Measurements from ENCODE around the gene RFTN1. TPM values are rescaled to one million over a fixed set of nuclear protein-coding genes. Genes with fewer than 3 reads are reported as not detected.

The RFTN1 gene
- total RNA-seq, 1 donor from 2014 or later: 3.1 TPM

DNA sequence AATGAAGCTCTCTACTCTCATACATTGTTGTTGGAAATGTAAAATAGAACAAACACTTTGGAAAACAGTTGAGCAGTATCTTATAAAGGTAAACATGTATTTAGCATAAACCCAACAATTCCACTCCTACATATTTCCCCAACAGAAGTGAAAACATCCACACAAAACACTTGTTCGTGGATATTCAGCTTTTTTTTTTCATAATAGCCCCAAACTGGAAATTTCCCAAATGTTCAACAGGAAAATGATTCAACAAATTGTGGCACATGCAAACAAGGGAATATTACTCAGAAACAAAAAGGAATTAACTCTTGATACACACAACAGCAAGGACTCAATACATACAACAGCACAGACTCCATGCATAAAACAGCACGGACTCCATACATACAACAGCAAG lies 28.5 kb downstream of the RFTN1 start:
- no peak for ATAC-seq

DNA sequence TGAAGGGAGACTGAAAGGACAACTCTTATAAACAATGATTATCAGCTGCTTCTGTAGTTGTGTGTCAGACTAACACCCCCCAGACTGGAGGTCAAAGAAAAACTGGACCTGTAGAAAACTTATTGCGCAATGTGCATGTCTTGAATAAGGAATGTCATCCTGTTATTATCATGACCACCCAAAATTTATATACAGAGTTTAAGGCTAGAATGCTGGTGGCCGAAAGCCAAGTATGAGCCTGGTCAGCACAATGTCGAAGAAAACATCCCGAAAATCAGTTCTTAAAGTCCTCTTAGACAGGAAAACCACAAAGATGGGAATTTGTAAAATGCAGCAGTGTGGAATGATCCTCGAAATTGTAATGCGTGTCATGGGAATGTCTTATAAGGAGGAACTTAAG lies 29.3 kb downstream of the RFTN1 start:
- no peak for ATAC-seq

DNA sequence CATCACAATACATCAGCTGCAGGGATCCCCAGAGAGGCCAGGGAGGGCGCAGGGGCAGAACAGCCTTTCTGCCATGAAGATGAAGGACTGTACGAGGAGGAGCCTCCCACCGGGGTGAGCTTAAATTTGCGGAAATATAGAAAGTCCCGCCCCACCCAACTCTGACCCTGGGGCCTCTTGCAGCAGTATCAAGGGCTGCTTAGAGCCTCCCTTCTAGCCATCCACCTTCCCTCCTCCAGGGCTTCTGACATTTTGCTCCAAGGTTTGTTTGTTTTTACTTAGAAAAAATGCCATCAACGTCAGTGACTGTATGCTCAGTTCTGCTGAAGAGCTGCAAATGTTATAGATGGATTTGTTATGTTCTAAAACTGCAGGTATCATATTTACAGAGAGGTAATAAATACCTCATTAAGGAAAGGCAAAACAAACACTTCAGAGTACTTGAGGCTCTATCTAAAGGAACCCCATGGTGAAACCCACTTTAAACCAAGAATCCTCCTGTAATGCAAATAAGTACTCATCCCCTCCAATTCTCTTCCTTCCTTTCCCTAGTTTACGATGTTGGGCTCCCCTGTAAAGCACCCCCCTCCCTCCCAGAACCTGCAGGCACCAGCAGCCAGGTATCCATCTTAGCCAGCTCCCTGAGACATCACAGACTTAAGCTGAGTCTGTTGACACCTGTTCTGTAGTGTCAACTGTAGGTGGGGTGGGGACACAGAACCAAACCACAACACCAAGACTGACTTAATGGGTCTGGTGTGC lies 30.5 kb downstream of the RFTN1 start:
- ATAC-seq: peak; percentile 35

DNA sequence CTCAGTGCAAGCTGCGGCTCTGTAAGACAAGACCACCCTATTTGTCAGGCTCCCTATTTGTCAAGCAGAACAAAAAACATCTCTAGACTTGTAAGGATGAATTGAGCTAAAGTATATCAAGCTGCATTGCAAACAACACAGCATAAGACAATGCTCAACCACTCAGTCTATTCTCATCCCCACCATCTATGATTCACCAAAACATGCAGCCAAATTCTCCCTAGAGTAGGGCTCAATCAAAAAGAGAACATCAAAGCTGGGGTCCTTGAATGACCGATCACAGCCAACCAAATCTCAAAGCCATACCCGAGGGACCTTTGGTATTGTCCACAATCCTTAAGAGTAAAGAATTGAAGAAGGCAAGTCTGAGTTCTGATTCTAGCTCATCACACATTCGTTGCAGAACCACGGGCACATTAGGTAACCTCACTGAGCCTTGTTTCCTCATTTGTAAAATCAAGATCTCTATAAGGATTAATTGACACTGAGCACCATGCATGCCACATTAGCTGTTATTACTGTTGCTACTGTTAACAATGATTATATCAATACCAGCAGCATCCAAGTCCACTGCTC lies 31.2 kb downstream of the RFTN1 start:
- ATAC-seq: no peak

DNA sequence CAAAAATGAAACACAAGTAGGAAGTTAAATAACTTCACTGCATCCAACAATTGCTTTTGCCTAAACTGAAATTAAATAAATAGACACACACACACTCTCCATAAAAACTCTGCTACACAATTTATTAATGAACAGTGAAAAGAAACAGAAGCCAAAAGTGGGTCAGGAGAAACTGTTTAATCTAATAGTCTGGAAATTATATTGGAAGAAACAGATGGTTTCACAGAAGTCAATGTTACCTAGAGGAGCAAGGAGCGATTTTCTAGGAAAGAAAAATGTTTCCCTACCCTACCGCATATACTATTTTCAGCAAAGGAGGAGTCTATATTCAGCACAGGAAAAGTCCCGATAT lies 32.0 kb downstream of the RFTN1 start:
- ATAC-seq: no peak

DNA sequence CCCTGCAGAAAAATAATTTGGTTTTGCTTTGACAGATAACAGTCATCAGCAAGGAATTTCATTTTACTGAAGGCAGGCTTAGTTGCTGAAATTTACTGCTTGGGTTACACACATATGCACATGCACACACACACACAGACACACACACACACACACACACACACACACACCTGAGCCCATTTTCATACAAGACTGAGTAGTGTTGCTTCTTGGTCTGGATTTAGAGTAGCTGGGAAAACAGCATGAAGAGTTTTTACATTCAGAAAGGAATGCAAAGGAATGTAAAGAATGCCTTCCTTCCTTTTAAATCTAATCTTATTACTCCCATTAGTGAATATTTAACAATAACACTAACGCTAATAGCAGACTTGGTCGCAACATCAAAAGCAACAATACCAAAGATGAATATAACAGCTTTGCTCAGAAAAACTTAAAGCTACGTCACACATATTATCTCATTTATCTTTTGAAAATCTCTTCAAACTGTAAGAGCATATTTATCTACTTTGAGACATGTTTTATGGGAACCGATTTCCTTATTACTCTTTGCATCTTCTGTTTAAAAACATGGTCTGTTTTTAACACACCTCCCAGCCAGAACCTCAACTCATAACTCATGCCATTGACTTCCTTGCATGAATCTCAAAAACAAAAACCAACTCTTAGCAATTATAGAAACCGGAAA lies 32.5 kb downstream of the RFTN1 start:
- ATAC-seq: no peak

DNA sequence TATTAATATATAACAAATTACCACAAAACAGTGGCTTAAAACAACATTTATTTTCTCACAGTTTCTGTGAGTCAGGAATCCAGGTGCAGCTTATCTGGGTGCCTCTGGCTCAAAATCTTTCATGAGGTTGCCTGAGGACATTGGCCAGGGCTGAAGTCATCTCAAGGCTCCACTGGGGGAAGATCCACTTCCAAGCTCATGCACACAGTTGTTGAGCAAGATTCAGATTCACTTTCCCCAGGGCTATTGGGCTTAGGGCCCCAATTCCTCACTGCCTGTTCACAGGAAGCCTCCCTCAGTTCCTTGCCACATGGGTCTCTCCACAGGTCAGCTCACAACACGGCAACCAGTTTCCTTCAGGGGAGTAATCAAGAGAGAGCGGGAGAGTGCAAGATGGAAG lies 35.0 kb downstream of the RFTN1 start:
- ATAC-seq: peak; percentile 23

DNA sequence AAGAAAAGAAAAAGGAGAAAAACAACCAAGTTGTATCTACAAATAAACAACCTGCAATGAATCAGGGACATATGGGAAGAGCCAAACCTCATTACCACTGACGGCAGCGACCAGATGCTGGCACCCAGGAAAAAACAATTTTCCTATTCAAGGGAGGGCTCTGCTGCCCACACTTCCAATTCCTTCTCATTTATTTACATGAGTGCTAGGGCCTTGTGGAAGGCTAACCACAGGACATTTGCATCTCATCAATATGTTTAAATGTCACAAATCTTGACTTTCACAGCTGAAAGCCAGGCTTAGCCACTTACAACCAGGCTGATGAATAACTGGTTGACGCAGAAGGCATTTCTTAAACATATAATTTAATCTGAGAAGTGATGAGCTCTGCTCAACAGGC lies 36.0 kb downstream of the RFTN1 start:
- ATAC-seq: no peak

DNA sequence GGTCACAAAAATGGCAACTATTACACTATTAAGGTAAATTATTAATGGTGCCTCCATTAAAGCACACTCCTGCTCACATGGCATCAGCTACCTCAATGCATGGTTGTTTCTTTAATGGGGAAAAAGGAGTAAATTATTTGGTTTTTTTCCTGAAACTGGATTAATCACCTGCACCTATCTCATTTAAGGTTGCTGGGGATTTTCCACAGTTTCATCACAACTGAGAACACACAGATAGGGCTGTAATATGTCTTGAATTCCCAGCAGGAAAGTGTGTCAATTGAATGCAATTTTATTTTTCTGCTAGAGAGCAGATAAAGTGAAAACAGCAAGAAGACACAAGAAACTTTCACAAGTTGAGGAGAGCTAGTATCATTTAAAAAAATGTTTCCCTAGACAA lies 36.4 kb downstream of the RFTN1 start:
- no peak for ATAC-seq

DNA sequence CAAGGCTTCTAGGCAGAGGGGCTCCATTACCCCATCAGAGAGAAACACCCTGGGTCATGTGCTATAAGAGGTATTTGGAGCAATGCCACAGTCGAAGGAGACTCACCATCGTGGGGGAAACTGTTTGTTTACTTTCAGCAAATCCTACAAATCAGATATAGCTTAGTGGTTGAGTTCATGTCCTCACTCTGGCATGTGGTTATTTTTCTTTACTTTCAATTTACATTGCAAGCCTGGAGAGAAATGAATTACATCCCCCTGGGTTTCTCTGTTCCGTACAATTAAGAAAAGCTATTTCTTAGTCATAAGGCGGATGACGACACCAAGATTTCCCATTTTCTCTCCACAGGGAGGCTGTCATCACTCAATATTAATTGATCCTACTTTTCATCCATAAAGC lies 36.9 kb downstream of the RFTN1 start:
- no peak for ATAC-seq

DNA sequence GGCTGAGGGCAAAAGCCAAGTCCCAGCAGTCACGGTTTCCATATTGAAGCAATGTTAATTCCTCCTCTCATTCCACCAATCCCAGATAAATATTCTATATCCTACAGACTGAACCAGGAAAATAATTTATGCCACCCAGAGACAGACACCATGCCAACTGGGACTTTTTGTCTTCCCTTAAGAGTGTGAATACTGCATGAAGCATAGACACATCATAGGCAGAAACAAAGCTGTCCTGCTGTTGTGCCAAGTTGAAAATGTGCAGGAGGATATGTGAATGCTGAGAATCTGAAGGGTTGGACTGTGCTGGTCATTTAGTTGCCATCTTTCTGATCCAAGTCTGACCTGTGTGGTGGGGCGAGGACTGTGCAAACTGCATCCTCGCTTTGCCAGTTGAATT lies 37.7 kb downstream of the RFTN1 start:
- ATAC-seq: no peak

DNA sequence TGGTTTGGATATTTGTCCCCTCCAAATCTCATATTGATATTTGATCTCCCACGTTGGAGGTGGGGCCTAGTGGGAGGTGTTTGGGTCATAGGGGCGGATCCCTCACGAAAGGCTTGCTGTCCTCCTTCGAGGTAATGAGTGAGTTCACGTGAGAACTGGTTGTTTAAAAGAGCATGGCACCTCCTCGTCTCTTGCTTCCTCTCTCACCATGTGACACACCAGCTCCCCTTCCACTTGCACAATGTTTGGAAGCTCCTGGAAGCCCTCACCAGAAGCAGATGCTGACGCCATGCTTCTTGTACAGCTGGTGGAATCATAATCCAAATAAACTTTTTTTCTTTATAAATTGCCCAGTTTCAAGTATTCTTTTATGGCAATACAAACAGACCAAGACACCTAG lies 38.6 kb downstream of the RFTN1 start:
- ATAC-seq: no peak

DNA sequence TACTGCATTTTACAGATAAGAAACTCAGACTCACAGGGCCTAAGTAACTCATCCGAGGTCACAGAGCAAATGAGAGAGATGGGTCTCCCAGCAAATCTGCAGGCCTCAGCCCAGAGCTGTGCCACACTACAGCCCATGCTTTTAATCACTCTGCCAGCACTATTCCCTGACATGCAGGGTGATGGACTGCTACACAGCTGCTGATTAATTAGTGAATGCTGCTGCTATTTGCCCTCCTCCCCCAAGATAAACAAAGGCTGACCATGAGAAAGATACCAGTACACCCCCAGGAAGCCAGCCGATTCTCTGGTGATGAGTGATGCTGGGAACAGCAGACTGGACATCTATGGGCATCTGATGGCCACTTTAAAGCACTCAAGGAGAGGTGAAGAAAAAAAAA lies 39.3 kb downstream of the RFTN1 start:
- no peak for ATAC-seq

DNA sequence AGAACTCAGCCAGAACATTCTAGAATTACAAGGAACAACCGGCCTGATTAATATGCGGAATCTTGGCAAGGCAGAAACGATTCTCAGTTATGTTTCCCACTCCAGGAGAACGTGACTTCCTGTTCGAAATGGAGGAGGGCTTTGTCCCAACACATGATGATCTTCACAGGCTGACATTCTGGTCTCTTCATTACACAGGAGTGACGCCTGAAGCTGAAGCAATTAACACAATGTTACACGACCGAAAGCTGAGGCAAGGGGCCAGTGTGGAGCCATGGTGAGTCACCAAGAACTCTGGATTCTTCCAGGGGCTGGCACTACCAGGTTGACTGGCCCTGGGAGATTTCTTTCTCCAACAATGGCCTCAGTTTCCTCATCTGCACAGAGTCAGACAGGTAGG lies 40.9 kb downstream of the RFTN1 start:
- ATAC-seq: no peak

DNA sequence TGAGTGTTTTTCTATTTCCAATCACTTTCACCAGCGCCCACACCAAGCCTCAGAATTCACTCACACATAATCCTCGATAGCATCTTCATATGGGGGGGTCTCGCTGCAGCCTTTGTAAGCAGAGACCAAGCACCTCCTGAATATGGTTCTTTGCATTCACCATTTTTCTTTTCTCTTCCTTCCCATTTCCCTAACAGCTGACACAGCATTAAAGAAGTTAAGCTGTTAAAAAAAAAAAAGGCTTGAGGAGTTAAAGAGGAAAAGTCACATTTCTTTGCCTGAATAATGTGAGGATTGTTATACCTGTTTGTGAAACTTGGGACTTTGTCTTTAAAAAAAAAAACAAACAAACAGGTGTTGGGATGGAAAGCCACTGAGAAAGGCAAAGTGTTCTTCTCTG lies 41.6 kb downstream of the RFTN1 start:
- ATAC-seq: no peak

DNA sequence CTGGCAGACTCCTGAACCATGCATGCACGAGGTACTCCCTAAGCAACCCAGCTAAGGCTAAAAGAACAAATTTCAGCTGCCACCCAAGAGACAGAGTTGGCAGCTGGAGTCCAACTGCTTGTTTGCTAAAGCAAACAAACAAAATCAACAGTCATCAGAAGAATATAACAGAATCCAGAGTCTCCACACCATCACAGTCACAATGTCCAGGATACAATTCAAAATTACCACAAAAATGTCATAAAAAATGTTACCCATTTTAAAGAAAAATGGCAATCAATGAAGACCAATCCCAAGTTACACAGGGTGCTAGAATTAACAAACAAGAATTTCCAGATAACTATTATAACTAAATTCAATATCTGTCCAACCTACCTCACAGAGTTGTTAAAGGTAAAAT lies 42.9 kb downstream of the RFTN1 start:
- no peak for ATAC-seq

DNA sequence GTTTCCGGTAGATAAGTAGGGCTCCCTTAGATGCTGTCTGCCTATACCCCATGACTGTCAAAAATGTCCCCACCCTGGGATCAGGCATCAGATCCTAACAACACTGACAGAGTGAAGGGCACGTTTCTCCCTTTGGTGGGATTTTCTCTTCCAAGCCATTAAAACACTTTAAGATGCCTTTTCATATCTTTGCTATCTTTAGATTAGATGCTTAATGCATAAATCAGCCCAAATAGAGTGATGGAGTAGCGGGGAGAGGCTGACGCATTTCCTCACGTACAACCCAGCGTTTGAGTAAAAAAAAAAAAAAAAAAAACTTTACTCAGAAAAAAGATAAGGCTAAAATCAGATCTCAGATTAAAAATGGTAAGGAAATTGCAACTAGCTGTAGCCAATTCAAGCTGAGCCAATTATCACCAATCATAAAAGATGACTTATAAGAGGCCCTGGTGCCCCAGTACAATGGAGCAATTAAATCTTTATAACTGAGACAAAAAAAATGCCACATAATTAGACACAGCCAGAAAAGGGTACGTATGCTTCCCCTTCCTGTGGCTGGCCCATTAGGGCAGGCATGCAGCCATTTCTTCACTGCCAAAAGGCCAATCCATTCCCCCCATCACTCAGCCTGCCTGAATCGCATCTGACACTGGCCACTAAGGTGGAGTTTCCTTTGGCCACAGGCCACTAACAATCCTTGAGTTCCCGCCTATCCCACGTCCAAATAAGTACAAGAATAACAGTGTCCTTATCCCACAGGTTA lies 45.0 kb downstream of the RFTN1 start:
- peak; percentile 20 for ATAC-seq

DNA sequence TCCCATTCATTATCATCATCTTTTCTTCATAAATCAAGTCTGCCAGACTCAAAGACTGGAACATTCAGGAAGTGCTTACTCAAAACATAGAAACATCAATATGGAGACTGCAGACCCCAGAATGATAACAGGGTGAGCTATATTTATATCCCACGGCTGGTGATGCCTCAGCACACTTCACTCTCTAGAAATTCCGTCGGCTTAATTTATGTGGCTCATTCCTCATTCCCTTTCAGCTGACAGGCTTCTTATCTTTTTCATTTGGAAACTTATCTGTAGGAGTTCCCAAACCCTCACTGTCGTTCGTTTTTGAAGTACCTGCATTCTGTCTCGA lies 45.5 kb downstream of the RFTN1 start:
- no peak for ATAC-seq

DNA sequence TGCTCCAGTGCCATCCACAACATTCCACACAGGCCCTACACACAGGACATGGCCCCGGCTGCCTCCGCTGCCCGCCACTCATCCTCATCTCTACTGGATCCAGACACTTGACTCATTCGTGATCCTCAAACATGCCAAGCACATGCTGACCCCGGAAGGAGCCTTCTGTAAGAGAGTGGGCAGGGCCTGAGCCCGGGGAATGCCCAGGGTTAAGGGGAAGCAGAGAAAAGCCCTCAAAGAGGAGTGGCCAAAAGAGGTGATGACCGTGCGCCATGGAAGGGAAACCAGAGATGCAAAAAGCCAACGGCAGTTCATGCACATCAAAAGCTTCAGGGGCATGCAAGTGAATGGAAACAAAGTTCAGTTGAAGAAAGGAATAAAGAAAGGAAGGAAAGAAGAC lies 46.1 kb downstream of the RFTN1 start:
- no peak for ATAC-seq

DNA sequence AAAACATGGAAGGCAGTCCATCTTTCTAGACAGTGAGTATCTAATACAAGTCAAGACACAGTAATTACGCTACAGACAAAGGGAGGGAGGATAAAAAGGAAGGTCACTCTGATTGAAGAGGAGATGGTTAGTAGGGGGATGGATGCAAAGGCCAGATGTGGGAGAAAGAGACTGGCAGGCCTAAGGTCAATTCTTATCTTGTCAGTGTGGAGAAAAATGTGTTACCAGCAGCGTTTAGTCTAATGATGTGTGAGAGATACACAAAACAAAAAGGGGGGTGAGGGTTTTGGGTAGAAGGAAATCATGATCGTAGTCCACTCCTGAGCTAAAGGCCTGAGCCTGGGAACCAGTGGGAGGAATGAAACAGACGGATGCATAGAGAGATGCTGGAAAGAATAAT lies 46.7 kb downstream of the RFTN1 start:
- ATAC-seq: no peak

DNA sequence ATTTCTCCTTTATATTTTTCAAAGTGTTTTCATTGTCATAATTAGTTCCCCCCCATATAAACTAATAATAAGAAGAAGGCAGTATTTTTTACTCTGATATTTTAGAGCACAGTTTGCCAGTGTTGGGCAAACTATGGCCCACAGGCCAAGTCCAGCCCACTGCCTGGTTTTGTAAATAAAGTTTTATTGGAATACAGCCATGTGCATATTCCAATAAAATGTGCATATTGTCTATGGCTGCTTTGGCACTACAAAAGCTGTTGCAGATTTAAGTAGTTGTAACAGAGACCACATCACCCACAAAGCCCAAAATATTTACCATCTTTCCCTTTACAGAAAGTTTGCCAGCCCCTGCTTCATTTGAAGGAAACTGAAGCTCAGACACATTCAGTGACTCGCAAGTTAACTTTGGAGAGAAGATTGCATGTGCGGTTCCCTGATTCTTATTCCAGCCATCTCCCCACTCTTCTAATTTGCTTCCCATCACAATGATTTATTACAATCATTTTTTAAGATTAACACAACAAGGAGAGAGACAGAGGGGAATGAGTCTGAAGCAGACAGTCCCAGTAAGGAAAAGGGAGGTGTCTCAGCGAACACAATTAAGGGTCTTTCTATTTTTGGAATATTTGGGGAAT lies 48.9 kb downstream of the RFTN1 start:
- ATAC-seq: no peak

DNA sequence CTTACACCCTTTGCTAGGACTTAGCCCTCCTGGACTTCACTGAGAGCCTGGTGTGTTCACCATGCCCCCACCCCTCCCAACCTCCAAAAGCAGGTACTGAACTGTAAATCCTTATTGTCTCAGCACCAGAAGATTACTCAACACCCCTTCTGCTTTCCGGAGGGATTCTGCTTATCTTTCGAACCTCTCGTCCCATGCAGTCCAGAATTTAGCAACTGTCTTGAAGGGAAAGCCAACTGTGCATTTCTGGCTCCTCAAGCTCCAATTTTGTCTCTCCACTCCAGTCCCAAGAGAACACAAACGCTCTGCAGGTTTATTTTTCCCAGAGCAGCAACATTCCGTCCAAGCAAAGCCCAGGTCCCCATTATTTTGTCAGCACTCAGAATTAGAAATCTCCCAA lies 49.6 kb downstream of the RFTN1 start:
- no peak for ATAC-seq

DNA sequence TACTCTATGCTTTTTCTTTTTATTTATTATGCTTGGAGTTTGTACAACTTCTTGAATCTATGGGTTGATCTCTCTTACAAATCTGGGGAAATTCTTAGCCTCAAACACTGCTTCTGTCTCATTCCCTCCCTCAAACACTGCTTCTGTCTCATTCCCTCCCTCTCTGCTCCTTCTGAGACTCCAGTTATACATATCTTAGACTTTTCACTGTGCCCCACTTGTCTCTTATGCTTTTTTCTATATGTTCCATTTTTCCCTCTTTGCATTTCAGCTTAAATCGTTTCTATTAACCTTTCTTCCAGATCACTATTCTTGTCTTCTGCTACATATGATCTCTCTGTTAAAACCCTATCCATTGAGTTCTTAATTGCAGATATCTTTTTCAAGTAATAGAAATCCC lies 50.4 kb downstream of the RFTN1 start:
- ATAC-seq: no peak

Data from esophagus mucosa (tissue), 1 donor.